Stomach (tissue), 4 donors: ENCODE results near the gene PTPRT.

Source experiments
- CTCF ChIP-seq, 7 experiments: fragments of 450-650 bp in 4 of 7; fragments of 200-600 bp in 3 of 7; sonication (generic) in 3 of 7; IDR thresholded peaks; one replicate each; pipeline ENCODE4 v1.5.1; 2016 to 2019; ENCODE audit warnings: antibody characterized with exemption in 7 of 7, control low read depth in 2 of 7, mild to moderate bottlenecking in 1 of 7
- POLR2A ChIP-seq, 4 donors: fragments of 450-650 bp; IDR thresholded peaks; one replicate each; pipeline ENCODE4 v1.6.1; 2016; ENCODE audit warnings: antibody characterized with exemption in 4 of 4, control low read depth in 2 of 4, mild to moderate bottlenecking in 1 of 4, moderate library complexity in 1 of 4

GRCh38 chr20:43046966-43047365 lies 142.7 kb downstream of the PTPRT start:
- no peak for TF ChIP-seq CTCF (IDR thresholded peaks at IDR 0.05)
- no peak for TF ChIP-seq POLR2A (IDR thresholded peaks at IDR 0.05)
